SK-MEL-5 (cell line): ENCODE measurements around the gene NRAS. TPM values are rescaled to one million over a fixed set of nuclear protein-coding genes. Genes with fewer than 3 reads are reported as not detected.

Source experiments
- DNase-seq: peaks from one replicate; pipeline ENCODE4 v3.0.0-alpha.2; 2016; ENCODE audit warnings: low read depth, low spot score
- in situ Hi-C: cut with HindIII; loops from 2 replicates; pipeline ENCODE4 v1.10.0; 2016; ENCODE audit warnings: low sequenced_read_pairs, high pct_unique_total_duplicates, low pct_unique_long_range_greater_than_20kb
- total RNA-seq: library from RNA; depleted of rRNA; stranded (reverse); fragments of >200 nt; shearing (Covaris generic); gene quantifications from 2 replicates; pipeline ENCODE4 v1.2.3, GENCODE V29; 2014

Gene NRAS
- total RNA-seq, 1 experiment from 2014 or later = 70.4 TPM

DNA sequence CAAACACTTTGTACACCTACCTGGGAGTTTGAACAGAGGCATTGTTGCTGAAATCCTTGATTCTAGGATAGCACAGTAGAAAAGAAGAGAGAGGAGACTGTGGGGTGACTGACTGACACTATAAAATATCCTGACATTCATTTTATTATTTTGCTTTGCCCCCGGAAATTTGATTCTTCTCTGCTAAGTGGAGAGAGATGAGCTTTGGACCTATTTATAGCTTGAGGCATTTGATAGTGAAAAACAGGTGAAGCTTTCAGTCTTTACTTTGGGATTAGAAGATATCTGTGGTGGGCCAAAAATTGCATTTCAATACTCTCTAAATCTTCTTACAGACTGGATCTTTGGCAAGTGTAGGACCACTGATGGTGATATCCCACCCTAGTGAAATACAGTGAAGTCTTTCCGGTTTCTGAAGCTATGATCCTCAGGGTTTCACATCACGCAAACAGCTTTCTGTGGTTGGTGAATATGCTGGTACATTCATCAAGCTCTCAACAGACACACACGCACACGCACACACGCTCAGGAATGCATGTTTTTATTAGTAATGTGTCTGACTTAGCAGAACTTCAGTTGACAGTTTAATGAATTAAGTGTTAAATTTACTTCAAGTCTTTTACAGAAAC, 21.0 kb downstream of the NRAS start, which contains the start of gene AMPD1:
Gene AMPD1 (minus strand): TSS at position 117 of the 629 bp plus-strand sequence. CDS start 75 bp downstream, at position 42.
- in situ Hi-C loops = no loop called here

DNA sequence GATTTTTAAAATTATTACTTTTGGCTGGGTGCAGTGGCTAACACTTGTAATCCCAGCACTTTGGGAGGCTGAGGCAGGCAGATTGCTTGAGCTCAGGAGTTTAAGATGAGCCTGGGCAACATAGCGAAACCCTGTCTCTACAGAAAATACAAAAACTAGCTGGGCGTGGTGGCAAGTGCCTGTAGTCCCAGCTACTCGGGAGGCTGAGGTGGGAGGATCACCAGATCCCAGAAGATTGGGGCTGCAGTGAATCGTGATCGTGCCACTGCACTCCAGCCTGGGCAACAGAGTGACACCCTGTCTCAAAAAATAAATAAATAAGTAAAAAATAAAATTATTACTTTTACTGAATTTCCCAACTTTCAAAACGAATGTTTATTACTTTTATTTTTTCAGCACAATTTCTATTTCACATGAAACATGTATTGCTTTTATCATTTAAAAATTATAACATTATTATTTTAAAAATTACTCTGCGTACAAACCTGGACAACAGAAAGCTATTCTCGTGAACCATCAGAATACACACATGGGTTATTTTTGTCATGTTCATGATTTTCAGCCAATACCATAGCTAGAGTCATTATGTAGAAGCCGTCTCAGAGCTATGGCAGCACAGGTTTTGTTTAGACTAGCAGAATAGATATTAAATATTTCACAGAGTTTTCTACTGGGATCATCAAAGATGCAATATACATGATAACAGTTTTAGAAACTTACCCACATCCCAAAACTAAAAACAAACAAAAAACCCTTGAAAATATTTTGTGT, 21.8 kb downstream of the NRAS start:
- no peak for DNase-seq

More for the DNA sequence above, 21.0 kb downstream of the NRAS start, which contains the start of gene AMPD1:
- DNase-seq = no peak

DNA sequence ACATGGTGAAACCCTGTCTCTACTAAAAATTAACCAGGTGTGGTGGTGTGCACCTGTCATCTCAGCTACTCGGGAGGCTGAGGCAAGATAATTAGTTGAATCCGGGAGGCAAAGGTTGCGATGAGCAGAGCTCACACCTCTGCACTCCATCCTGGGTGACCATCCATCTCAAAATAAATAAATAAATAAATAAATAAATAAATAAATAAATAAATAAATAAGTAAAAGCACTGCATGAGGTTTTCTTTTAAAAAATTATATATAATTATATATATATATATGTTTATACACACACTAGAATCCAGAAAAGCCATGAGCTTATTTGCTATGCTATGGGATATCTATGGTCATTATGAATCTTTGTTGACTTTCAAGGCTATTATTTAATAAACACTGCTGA, 23.6 kb downstream of the NRAS start:
- no peak for DNase-seq
- in situ Hi-C loops = no loop called here

More for the DNA sequence above, 21.8 kb downstream of the NRAS start:
- in situ Hi-C loops = no loop called here

DNA sequence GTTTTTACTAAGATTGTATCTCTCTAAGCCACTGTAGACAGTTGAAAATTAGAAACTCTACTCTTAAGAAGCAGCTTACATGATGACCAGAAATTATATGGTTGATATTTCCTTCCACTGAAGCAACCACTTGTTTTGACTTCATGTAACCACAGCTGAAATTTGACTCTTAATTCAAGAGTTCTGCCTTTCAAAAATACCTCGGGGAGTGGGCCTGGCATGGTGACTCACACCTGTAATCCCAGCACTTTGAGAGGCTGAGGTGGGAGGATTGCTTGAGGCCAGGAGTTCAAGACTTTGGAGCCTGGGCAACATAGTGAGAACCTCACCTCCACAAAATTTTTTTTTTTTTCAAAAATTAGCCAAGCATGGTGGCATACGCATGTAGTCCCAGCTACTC, 25.5 kb downstream of the NRAS start:
- DNase-seq = no peak
- in situ Hi-C loops = no loop called here

DNA sequence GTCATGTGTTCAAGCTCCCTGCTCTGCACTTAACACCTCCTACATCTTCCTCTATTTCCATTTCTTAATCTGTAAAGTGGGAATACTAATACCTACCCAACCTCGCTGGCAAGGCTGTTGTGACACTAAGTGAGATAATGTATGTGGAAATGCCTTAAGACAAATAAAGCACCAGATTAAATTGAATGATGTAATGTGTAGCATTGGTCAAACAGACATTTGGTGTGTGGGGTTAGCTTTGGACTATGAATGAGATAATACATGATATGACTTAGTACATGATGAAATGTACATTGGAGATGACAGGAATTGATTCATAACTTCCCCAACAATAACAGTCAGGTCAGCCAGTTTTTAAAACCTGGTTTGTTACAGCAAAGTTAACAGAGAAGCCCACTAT, 26.4 kb downstream of the NRAS start:
- in situ Hi-C loops = no loop called here
- DNase-seq = no peak

DNA sequence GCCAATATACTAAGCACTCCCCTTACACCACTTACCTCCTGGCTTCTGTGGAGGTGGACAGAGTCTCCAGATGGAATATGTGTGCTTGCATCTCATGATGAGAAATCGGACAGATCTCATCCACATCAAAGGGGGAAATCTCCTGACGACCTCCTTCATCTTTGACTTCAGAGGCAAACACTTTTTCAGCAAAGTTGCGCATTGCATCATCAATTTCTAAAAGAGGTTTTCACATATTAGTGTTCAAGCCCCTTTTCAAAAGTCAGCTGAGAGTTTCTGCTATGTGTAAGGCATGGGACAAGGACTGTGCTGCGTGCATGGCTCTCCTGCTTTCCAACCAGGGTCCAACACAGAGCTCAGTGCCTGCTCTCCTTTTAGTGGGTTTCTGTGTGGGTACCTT, 28.0 kb downstream of the NRAS start:
- no peak for DNase-seq
- in situ Hi-C loops = no loop called here

DNA sequence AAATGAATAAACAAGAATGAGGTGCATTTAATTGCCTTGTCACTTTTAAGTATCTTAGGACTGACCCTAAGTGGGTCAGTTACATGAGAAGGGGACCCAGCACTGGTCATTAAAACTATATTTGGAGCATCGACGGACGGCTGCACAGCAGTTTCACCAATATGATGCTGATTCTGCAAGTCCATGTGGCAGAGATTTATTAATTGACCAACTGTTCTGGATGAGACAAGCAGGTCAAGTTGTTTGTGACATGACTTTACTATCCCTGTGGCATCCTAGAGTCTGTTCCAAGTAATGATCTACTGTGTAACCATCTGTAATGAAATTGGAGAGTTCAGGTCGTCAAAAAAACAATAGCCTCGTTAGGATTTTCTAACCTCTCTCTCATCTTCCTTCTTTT, 30.7 kb downstream of the NRAS start:
- in situ Hi-C loops = no loop called here
- DNase-seq = no peak

DNA sequence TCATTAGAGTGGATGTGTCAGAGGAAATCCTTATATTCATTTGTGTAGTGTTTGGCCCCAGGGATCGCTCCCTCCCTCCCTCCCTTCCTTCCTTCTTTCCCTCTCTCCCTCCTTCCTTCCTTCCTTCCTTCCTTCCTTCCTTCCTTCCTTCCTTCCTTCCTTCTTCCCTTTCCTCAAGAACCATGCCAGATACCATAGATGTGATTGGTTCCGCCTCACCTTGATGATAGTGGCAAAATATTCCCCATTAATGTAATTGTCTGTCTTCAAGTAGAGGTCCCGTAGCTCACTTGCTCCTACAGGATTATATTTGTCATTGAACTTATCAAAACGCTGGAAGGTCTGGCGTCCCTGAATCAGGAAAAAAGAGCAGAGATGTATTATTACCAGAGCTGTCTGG, 38.9 kb downstream of the NRAS start:
- in situ Hi-C loops = no loop called here
- DNase-seq = no peak

DNA sequence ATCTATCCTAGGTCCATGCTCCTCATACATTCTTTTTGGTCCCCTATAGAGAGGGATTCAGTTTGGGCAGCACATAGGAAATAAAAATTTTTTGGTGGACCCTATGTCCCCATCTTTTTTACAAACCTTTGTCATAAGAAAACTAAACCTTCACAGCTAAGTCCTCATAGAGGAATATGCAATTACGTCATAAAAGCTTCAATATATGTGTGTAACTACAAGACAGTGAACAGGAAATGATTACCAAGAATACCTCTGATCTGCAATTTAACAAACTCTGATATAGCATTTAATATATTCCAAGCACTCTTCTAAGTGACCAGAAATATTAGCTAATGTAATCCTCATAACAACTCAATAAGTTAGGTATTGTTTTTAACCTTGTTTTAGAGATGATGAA, 40.5 kb downstream of the NRAS start:
- no peak for DNase-seq
- in situ Hi-C loops = no loop called here

DNA sequence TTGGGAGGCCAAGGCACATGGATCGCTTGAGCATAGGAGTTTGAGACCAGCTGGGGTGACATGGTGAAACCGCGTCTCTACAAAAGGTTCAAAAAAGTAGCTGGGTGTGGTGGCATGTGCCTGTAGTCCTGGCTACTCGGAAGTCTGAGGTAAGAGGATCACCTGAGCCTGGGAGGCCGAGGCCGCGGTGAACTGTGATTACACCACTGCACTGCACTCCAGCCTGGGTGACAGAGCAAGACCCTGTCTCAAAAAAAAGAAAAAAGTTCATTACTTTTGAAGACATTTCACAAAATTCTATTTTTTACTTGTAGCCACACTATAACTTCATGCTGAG, 44.7 kb downstream of the NRAS start:
- DNase-seq = no peak
- in situ Hi-C loops = no loop called here

DNA sequence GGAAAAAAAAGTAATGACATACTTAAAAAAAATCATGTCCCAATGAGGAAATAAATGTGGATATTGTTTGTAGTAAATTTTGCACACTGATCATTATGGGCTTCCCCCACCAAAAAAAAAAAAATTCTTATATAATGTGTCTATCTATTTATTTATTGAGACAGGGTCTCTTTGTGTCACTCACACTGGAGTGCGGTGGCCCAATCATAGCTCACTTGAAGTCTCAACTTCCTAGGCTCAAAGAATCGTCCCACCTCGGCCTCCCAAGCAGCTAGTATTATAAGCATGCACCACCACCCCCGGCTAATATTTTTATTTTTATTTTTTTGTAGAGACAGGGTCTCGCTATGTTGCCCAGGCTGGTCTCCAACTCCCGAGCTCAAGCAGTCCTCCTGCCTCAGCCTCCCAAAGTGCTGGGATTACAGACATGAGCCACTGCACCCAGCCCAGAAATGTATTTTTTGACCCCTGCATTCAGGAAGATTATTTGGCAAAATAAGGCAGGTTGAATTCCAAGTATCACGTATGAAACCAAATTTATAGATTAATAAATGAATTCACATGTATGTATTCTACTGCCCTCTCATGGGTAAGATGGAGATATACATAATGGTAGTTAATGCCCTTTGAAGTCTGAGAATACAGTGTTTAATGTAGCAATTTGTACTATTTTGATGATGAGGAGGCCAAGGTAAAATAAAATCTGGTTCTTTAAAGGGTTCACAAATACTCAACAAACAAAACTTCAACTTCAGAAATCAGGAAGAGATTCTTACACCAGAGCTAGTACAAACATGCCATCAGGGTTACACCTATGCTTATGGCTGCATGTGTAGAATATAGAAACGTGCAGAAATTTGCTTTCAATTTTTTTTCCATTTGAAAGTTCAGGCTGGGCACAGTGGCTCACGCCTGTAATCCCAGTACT, 45.3 kb downstream of the NRAS start:
- peak; percentile 26 for DNase-seq
- in situ Hi-C loops = no loop called here

DNA sequence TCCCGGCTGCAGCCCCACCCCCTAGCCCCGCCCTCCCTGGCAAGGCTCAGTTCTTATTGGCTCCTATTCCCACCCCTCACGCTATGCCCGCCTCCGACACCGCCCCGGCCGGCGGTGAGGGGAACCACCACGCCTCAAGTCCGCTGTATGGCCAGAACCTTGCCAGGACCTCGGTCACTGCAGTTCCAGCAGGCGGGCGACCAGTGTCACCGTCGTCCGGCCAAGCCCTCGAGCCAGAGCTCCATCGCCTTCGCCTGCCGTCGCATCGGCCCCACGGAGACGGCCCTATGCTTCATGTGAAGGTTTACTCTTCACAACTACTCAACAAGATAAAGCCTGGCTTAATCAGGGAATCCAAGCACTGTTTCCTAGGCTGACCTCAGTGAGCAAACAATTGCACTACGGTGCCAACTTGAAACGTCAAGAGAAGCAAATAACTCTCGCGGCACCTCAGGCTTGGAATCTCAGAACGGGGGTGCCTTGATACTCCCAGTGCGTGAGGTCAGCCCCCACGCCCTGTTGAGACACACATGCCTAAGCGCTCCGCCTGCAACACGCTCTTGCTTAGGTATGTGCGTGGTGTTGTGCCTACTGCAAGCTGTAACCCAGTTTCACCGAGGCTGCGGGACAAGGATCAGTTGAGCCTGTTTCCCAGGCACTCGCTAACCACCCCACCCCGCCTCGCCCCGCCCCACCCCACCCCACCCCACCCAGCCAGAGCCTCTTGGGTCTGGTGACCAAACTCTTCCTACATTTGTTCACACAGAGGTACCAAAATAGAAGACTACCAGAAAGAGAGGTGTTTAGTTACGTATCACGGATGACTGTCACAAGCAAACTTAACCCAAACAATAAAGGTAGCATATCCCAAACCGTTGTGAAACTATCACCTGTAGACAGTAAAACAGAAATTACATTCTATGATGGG, 46.2 kb downstream of the NRAS start:
- DNase-seq = peak; percentile 82
- in situ Hi-C loops = no loop called here

DNA sequence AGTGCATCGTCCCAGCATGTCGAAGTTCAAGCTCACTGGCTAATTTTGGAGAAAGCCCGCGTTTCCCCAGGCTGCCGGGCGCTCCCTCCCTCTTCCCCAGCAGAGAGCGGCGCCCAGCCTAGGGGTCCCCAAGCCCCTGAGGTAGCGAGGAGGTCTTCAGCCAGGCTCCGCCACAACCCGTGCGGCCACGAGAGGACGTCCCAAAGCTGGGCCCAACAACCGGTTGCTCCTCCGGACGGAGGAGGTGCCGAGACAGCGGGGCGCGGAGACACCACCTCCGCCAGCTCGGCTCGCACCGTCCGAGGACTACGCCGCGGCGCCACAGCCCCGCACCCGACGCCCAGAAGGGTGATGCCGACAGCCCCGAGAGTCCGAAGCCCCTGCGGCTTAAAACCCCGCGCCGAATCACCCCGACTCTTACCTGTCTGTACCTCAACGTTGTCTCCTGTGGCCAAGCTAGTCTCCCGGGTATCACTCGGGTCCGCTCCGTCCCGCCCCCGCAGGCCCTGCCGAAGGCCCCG, 46.9 kb downstream of the NRAS start, which contains the start of gene DENND2C:
Gene DENND2C (minus strand): TSS at position 488 of the 521 bp plus-strand sequence. CDS start 44,065 bp downstream, outside the sequence.
- in situ Hi-C loops = no loop called here
- no peak for DNase-seq

DNA sequence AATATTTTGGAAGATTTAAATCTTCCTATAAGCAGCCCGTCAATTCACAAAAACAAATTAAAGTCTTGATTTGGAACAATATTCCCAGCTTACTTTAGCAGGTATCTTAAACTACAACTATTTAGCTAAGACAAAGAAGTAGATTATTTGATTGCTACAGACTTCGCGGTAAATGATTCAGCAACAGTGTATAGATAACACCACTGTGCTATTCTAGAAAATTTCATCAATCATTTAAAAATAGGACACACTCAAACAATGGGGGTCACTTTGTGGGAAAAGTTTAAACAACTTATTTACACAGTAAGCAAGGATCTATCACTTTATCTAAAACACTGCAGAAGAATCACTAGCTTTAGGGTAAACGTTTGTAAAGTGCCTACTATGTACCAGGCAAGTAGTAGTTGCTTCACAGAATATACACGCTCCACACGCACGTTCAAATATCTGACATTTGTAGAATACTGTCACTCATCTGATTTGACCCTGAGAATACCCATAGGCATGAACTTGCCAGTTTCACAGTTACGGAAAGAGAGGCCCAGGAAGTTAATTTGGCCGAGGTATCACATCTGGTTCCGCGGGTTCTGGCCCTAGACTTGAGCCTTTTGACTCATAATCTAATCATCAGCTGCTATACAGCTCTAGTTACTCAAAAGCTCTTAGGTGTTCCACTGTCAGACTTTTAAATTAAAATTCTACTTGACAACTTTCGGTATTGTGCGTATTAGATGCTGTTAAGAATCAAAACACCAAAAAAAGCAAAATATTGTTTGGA, 47.6 kb downstream of the NRAS start:
- in situ Hi-C loops = no loop called here
- DNase-seq = no peak

DNA sequence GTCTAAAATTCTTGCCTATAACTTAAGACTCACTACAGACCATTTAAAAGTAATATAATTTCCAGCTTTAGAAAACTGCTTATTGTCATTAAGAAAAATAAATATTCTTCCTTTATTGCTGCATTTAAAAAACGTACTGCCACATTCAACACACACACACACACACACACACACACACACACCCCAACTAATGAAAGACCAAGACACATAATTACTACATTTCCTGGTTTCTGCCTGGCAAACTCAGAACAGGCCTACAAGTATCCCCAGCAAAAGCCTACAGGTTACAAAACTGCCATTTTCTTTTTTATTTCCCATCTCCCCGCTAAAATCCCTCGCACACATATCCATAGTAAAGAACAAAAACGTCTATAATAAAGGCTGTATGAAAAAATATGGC, 48.2 kb downstream of the NRAS start:
- in situ Hi-C loops = no loop called here

DNA sequence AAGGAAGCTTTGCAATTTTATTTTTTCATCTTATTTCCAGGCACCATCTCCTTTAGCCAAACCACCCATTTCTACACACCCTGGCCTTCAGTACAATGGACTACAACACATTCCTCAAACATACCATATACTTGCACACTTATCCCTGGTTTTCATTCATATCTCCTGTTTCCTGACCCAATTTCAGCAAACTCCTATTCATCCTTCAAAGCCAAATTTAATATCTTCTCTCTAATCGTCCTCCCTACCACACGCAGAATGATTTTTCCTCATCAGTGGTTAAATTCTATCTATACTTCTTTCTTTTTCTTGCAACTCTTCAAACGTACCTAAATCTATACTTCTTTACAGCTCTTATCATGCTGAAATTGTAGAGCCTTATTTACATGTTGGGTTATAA, 49.6 kb downstream of the NRAS start:
- DNase-seq = no peak
- in situ Hi-C loops = no loop called here

More for the DNA sequence above, 48.2 kb downstream of the NRAS start:
- no peak for DNase-seq
